ENCODE results near the gene ESRRB. TPM values are rescaled to one million over a fixed set of nuclear protein-coding genes. Genes with fewer than 3 reads are reported as not detected.

Gene ESRRB
- total and polyA plus RNA-seq, 2 donors, result 0.04 TPM; not detected in 1

- Histone ChIP-seq H3K36me3 (ENCODE audit: insufficient read depth) (no peaks in the 10 kb centered on the region), H3K4me1 (ENCODE audit: insufficient read depth) (no peaks in the 10 kb centered on the region), H3K4me3 (ENCODE audit: low read depth, low read length) (no peak overlapping the region), H3K27ac (ENCODE audit: low read depth) (no peak overlapping the region)
- 64% methylated on average over 24 of the region's 24 CpGs for WGBS
- DNase-seq (ENCODE audit: extremely low spot score), result no peak
These were observed 36.0 kb upstream of the ESRRB start for GRCh38 chr14:76339728-76340615.

- WGBS, result 75% methylated on average over 4 of the region's 4 CpGs
- Histone ChIP-seq H3K4me1 (ENCODE audit: insufficient read depth) (no peaks in the 10 kb centered on the region), H3K36me3 (ENCODE audit: insufficient read depth) (no peaks in the 10 kb centered on the region), H3K27ac (ENCODE audit: low read depth) (no peak overlapping the region), H3K4me3 (ENCODE audit: low read depth, low read length) (no peak overlapping the region)
- DNase-seq (ENCODE audit: extremely low spot score), result no peak
These were observed 32.6 kb upstream of the ESRRB start for GRCh38 chr14:76343386-76343785.

GRCh38 chr14:76346391-76347160 is 29.4 kb upstream of the ESRRB start:
- Histone ChIP-seq H3K4me3 (ENCODE audit: low read depth, low read length) (no peak overlapping the region), H3K36me3 (ENCODE audit: insufficient read depth) (no peaks in the 10 kb centered on the region), H3K27ac (ENCODE audit: low read depth) (no peak overlapping the region), H3K4me1 (ENCODE audit: insufficient read depth) (no peaks in the 10 kb centered on the region)
- no peak for DNase-seq (ENCODE audit: extremely low spot score)
- WGBS, result 46% methylated on average over 8 of the region's 8 CpGs

GRCh38 chr14:76348898-76349297 is 27.0 kb upstream of the ESRRB start:
- WGBS, result 46% methylated on average over 8 of the region's 8 CpGs
- Histone ChIP-seq H3K4me3 (ENCODE audit: low read depth, low read length) (no peak overlapping the region), H3K27ac (ENCODE audit: low read depth) (no peak overlapping the region), H3K36me3 (ENCODE audit: insufficient read depth) (no peaks in the 10 kb centered on the region), H3K4me1 (ENCODE audit: insufficient read depth) (no peaks in the 10 kb centered on the region)
- no peak for DNase-seq (ENCODE audit: extremely low spot score)

GRCh38 chr14:76349993-76350392 is 25.9 kb upstream of the ESRRB start:
- H3K4me3 ChIP-seq (ENCODE audit: low read depth, low read length), result no peak overlapping the region
- H3K36me3 ChIP-seq (ENCODE audit: insufficient read depth), result no peaks in the 10 kb centered on the region
- WGBS, result 79% methylated on average over 4 of the region's 4 CpGs
- H3K27ac ChIP-seq (ENCODE audit: low read depth), result no peak overlapping the region
- DNase-seq (ENCODE audit: extremely low spot score), result no peak
- H3K4me1 ChIP-seq (ENCODE audit: insufficient read depth), result no peaks in the 10 kb centered on the region

- no peaks in the 10 kb centered on the region for H3K4me1 ChIP-seq (ENCODE audit: insufficient read depth)
- DNase-seq (ENCODE audit: extremely low spot score), result no peak
- WGBS, result 90% methylated on average over 5 of the region's 5 CpGs
These were observed 25.3 kb upstream of the ESRRB start for GRCh38 chr14:76350671-76351070.

GRCh38 chr14:76351941-76352340 is 24.0 kb upstream of the ESRRB start:
- WGBS, result 76% methylated on average over 5 of the region's 5 CpGs
- H3K36me3 ChIP-seq (ENCODE audit: insufficient read depth), result no peaks in the 10 kb centered on the region

More at GRCh38 chr14:76350671-76351070, 25.3 kb upstream of the ESRRB start:
- Histone ChIP-seq H3K27ac (ENCODE audit: low read depth) (no peak overlapping the region), H3K36me3 (ENCODE audit: insufficient read depth) (no peaks in the 10 kb centered on the region), H3K4me3 (ENCODE audit: low read depth, low read length) (no peak overlapping the region)

GRCh38 chr14:76352639-76353281 is 23.2 kb upstream of the ESRRB start:
- Histone ChIP-seq H3K36me3 (ENCODE audit: insufficient read depth) (no peaks in the 10 kb centered on the region), H3K4me3 (ENCODE audit: low read depth, low read length) (no peak overlapping the region), H3K27ac (ENCODE audit: low read depth) (no peak overlapping the region), H3K4me1 (ENCODE audit: insufficient read depth) (no peaks in the 10 kb centered on the region)
- DNase-seq (ENCODE audit: extremely low spot score), result no peak
- WGBS, result 6% methylated on average over 40 of the region's 40 CpGs

More at GRCh38 chr14:76351941-76352340, 24.0 kb upstream of the ESRRB start:
- Histone ChIP-seq H3K4me3 (ENCODE audit: low read depth, low read length) (no peak overlapping the region), H3K4me1 (ENCODE audit: insufficient read depth) (no peaks in the 10 kb centered on the region), H3K27ac (ENCODE audit: low read depth) (no peak overlapping the region)
- DNase-seq (ENCODE audit: extremely low spot score), result no peak

GRCh38 chr14:76354310-76354709 is 21.6 kb upstream of the ESRRB start:
- H3K27ac ChIP-seq (ENCODE audit: low read depth), result no peak overlapping the region
- no peak overlapping the region for H3K4me3 ChIP-seq (ENCODE audit: low read depth, low read length)
- WGBS, result 96% methylated on average over 4 of the region's 4 CpGs
- no peak for DNase-seq (ENCODE audit: extremely low spot score)
- H3K36me3 ChIP-seq (ENCODE audit: insufficient read depth), result no peaks in the 10 kb centered on the region
- no peaks in the 10 kb centered on the region for H3K4me1 ChIP-seq (ENCODE audit: insufficient read depth)

GRCh38 chr14:76355771-76356170 is 20.2 kb upstream of the ESRRB start:
- no peak overlapping the region for H3K4me3 ChIP-seq (ENCODE audit: low read depth, low read length)
- no peak for DNase-seq (ENCODE audit: extremely low spot score)
- no peak overlapping the region for H3K27ac ChIP-seq (ENCODE audit: low read depth)
- no peaks in the 10 kb centered on the region for H3K4me1 ChIP-seq (ENCODE audit: insufficient read depth)
- no peaks in the 10 kb centered on the region for H3K36me3 ChIP-seq (ENCODE audit: insufficient read depth)
- 84% methylated on average over 3 of the region's 3 CpGs for WGBS

GRCh38 chr14:76371066-76371465 is 4.9 kb upstream of the ESRRB start:
- no peaks in the 10 kb centered on the region for H3K36me3 ChIP-seq (ENCODE audit: insufficient read depth)
- H3K4me3 ChIP-seq (ENCODE audit: low read depth, low read length), result no peak overlapping the region
- no peaks in the 10 kb centered on the region for H3K4me1 ChIP-seq (ENCODE audit: insufficient read depth)
- 60% methylated on average over 7 of the region's 7 CpGs for WGBS
- no peak for DNase-seq (ENCODE audit: extremely low spot score)
- H3K27ac ChIP-seq (ENCODE audit: low read depth), result no peak overlapping the region

GRCh38 chr14:76373456-76373855 is 2.5 kb upstream of the ESRRB start:
- Histone ChIP-seq H3K4me3 (ENCODE audit: low read depth, low read length) (no peak overlapping the region), H3K27ac (ENCODE audit: low read depth) (no peak overlapping the region), H3K36me3 (ENCODE audit: insufficient read depth) (no peaks in the 10 kb centered on the region), H3K4me1 (ENCODE audit: insufficient read depth) (no peaks in the 10 kb centered on the region)
- 65% methylated on average over 3 of the region's 3 CpGs for WGBS
- no peak for DNase-seq (ENCODE audit: extremely low spot score)

GRCh38 chr14:76375484-76375883 is 453 bp upstream of the ESRRB start:
- Histone ChIP-seq H3K4me1 (ENCODE audit: insufficient read depth) (no peaks in the 10 kb centered on the region), H3K27ac (ENCODE audit: low read depth) (no peak overlapping the region), H3K36me3 (ENCODE audit: insufficient read depth) (no peaks in the 10 kb centered on the region), H3K4me3 (ENCODE audit: low read depth, low read length) (no peak overlapping the region)
- no peak for DNase-seq (ENCODE audit: extremely low spot score)
- 24% methylated on average over 7 of the region's 7 CpGs for WGBS

All from urinary bladder (tissue), 4 donors.